GM18520 (cell line): ENCODE data around the gene PYGB.

Source experiments
- ATAC-seq: cut with Tn5 transposase; IDR thresholded peaks from one replicate; pipeline ENCODE4 v1.9.1; 2021; ENCODE audit not compliant: unreplicated experiment

PYGB gene

DNA sequence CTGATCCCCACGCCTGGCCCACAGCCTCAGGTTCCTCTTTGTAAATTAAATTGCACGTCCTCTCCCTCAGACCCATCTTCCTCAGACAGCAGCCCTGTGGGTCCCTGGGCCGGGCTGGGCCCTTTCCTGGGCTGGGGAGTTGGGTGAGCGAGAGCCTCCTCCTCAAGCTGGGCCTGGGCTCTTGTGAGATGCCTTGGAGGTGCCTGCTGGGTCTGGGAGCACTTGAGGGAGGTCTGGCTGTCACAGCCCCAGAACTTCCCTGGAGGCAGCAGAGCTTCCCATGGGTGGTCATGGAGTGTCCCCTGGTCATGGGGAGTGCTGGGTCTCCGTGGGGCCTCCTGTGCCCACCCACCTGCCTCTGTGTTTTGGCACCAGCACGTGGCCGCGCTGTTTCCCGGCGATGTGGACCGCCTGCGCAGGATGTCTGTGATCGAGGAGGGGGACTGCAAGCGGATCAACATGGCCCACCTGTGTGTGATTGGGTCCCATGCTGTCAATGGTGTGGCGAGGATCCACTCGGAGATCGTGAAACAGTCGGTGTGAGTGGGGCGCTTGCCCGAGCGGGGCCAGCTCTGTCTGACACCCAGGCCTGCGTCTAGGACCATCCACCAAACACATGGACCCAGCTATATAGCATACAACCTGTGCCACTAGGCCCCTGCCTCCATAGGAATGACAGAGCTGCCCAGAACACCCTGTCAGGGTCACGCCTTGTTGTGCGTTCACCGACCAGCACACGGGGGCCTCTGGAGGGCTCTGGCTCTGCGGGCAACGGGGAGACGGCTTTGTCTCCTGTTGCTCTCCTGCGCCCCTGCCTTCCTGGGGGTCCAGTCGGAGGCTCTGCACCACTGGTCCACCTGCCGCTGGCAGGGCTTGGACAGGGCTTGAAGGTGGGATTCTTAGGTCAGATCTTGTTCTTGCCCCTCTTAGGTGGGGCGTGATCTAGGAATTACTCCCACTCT is 33.0 kb downstream of the PYGB start:
- ATAC-seq, result no peak

DNA sequence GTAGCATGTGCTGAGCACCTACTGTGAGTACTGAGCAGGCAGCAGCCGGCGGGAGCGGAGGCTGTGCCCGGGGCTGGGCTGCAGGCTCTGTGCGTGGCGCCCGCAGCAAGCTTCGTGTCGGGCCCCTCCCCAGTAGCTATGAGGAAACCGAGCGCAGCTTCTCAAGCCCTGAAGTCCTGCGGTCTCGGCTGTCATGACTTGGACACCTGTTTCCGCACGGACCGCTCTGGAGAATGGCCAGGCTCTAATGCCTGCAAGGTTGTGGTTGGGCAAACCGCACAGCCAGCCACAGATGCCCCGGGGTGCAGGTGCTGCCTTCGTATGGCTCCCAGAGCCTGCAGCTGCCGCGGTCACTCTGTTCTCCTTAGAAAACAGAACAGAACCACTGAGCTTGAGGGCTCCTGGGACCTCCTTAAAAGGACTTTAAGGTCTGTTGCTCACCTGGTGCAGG is 33.7 kb downstream of the PYGB start:
- ATAC-seq, result no peak

DNA sequence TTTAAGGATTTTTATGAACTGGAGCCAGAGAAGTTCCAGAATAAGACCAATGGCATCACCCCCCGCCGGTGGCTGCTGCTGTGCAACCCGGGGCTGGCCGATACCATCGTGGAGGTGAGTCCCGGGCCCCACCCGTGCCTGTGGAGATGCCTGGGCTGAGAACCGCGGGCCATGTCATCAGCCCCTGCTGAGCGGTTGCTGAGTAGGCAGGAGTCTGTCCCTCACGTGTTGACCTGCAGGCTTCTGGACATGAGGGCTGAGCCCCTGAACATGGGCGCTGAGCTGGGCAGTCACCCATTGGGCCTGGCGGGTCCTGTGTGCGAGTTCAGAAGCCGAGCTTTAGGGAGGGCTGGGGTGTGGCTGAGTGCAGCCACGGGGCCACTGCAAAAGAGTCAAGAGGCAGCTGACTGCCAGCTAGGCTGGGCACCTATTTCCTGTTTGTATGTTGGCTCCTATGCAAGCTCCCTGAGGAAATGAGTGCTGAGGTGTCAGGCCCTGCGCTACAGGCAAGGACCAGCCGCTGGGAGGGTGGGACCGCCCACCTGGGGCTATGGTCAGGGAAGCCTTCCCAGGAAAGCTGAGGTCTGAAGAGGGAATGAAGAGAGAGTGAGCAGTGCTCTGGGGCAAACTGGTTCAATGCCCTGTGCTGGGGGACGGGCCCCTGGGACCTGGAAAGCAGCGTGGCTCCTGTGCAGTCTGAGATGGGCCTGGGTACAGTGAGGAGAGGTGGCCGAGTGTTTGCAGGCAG is 34.3 kb downstream of the PYGB start:
- no peak for ATAC-seq

DNA sequence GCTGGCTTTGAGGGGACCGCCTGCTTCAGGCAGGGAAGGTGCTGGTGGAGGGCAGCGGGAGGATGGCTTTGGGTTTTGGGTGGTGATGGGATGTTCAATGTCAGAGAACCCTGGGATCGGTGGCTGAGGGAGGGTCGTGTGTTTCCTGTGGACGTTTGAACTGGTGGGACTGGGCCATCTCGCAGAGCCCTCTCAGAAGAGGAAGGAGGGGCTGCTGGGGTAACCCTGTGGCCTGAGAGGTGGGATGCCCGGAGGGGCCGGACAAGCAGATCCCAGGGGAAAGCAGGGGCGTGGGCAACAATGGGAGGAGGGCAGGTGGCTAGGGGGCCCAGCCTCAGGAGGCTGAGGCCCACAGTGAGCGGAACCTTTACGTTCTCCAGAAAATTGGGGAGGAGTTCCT is 34.9 kb downstream of the PYGB start:
- ATAC-seq, result no peak

DNA sequence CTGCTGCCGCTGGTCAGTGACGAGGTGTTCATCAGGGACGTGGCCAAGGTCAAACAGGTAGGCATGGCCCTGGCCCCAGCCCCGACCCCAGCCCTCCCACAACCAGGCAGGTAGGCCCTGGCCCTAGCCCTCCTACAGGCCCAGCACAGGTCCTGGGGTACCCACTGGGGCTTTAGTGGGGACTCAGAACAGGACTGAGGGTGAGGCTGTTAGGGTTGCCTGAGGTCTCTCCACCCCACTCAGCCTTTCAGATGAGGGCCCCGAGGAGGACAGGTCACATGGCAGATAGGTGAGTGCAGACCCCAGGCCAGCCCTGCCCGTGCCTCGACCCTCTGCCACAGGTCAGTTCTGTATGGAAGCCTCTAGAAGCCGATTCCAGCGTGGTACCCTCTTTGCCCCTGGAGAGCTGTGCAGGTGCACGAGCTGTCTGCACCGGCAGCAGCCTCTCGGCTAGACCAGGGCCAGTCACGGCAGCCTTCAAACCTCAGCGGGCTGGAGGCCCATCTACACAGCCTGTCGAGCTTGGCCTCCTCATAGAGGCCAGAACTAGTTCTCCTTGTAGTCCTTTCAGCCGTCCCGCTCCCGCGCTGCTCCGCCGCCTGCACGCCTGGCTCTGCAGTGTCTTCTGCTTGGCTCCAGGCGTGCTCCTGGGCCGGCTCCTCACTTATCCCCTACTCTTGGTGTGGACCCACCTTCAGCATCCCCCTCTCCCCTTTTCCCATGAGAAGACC is 35.5 kb downstream of the PYGB start:
- ATAC-seq, result no peak

DNA sequence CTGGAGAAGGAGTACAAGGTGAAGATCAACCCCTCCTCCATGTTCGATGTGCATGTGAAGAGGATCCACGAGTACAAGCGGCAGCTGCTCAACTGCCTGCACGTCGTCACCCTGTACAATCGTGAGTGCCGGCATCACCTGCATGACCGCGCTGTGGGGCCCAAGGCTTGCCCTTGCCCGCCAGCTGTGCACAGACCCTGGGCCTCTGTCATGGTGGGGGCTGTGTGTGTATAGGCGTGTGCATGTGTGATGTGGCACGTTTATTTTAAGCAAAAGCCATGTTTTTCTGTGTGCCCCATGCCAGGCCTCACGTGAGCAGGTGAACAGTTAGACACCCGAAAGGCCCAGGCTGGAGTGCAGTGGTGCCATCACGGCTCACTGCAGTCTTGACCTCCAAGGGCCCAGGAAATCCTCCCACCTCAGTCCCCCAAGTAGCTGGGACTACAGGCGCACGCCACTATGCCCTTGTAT is 36.3 kb downstream of the PYGB start:
- ATAC-seq, result no peak

DNA sequence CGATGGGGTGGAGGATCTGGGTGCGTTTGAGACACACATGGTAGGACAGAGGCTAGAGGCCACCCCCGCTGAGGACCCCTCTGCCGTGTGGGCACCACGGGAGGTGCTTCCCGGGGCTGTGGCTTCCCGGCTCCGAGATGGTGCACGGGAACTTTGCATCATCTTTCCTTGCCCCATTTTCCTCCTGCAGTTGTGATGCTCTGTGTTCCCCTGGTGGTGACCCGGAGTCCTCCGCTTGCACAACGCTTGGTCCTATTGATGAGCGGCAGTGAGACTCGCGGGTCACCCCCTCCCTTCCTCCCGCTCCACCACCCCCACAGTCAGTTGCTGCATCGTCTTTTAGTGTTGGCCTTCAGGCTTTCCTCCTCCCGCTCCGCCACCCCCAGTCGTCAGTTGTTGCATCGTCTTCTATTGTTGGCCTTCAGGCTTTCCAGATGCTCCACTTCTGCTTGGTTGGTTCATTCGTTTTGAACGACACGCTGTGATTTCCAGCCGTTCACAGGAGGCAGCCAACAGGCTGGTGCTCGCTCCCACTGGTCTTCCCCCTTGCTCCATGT is 37.3 kb downstream of the PYGB start:
- ATAC-seq, result no peak

DNA sequence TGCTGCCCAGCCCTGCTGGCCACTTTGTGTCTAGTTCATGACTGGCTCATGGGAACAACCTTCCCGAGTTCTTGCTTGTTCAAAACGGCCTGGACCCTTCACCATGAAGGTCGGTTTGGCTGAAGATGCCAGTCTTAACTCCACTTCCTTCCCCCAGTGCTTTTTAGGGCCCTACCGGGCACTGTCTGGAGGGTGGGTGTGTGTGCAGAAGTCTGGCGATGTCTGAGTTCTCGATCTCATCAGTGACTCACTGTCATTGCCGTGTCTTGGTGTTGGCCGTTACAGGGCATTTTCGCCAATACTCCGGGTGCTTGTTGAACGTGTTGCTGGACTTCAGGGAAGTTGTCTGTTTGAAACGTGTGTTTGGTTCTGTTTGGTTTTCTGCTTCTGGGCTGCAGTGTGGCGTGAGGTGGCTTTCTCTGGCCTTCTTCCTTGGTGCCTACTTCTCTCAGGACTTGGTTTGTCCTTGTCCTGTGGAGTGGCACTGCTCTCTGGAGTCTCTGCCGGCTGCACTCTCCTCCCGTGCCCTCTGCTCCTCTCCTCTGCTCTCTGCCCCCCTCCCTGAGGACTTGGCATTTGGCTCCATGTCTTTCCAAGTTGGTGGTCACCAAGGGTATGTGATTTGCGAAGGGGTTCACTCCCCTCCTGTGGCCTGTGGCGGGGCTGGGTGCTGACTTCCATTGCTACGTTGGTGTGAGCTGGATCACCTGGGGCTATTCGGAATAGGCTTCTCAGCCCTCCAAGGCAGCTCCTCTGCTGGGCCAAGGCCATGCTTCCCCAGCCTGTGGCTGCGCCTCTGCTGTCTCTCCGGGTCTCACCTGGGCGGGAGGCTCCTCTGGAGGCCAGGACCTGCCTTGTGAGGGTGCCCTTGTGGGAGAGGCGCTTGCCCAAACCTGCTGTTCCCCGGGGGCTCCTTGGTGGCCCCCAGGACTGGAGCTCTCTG is 38.2 kb downstream of the PYGB start:
- no peak for ATAC-seq

DNA sequence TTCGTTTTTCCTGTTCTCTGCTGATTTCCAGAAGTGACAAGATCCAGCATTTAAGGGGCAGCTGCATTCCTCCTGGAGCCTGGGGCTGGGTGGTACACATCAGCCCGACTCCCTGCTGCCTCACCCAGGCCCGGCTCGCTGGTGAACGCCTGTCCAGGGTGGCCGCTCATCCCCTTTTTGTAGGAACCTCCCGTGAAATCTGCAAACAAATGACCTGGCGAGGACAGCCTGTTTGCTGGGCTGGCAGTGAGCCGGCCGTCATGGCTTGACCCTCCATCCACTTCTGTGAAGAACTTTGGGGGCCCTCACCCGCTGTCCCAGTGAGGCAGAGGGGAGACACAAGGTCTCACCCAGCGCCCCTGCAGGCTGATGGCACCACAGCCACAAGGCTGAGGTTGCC is 39.0 kb downstream of the PYGB start:
- ATAC-seq, result no peak

DNA sequence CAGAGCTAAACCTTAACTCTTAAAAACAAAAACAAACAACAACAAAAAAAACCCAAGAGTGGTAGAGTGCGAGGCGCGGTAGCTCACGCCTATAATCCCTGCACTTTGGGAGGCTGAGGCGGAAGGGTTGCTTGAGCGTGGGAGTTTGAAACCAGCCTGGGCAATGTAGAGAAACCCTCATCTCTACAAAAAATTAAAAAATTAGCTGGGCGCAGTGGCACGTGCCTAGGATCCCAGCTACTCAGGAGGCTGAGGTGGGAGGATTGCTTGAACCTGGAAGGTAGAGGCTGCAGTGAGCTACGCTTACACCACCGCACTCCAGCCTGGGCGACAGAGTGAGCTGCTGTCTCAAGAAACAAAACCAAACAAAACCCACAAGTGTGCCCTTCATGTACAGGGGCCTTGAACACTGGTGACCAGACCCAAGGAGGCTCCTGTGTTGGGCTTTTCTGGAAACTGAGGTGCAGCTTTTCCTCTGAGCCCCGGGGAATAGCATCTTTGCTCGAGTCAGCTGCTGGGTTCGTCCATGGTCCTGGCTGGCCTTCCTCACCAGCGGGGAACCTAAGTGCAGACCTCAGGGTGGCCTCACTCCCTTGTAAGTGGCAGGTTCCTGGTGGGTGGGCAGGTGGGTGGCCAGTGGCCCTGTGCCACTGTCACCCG is 39.9 kb downstream of the PYGB start:
- ATAC-seq, result no peak

DNA sequence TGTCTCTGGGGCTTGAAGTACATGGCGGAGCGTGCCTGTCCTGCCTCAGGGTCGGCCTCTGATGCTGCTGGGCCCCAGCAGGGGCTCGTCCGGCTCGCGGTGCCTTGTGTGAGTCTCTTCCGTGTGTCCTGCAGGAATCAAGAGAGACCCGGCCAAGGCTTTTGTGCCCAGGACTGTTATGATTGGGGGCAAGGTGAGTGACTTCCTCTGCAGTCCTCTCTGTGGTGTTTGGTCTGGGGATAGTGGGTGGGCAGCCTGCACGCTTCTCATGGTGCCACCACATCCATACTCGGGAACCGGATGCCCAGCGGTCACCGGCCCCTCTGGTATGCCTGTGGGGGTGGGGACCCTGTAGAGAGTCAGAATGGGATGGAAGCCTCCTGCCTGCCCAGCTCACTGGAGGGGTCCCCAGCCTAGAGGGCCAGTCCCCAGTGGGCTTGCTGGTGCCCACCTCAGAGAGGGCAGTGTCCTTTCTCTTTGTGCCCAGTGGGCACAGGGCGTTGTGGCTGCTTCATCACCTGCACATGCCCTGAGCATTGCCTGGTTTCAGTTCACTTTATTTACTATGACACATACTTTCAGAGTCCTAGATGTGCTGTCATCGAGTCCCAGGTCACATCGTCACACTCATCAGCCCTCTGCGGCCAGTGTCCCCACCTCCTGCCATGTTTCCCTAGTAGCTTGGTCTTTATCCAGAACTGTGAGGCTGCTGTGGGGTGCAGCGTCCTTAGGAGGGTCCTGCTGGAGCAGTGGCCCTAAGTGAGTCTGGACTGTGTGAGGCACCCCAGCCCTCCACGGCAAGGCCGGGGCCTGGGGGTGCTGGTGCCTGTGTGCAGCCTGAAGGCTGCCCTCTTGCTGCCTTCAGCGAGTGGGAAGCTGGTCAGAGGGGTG is 40.7 kb downstream of the PYGB start:
- ATAC-seq, result peak; percentile 93

DNA sequence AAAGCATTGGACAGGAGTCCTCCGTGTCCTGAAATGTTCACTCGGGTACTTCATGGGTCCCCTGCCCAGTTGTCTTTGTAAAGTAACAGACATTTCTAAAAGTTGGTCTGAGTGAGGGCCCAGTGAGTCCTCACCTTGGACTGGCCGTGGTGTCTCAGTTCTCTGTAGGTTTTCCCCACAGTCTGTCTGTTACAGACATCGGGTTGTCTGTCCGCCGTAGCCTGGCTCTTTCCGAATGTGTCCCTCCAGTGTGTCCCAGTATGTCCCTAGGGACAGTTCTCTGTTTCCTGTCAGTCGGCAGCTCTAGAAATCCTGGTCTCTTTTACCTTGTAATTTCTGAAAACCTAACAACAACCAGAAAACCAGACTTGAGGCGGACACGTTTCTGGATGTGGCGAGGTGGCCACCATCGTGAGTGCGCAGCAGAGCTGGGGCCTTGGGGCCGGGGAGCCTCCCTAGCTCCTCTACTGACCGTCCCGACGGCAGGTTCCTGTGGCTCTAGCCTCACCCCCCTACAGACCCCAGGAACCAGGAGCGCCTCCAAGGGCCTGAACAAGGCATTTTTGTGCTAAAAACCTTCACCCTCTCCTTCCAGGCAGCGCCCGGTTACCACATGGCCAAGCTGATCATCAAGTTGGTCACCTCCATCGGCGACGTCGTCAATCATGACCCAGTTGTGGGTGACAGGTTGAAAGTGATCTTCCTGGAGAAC is 42.2 kb downstream of the PYGB start:
- ATAC-seq, result no peak

DNA sequence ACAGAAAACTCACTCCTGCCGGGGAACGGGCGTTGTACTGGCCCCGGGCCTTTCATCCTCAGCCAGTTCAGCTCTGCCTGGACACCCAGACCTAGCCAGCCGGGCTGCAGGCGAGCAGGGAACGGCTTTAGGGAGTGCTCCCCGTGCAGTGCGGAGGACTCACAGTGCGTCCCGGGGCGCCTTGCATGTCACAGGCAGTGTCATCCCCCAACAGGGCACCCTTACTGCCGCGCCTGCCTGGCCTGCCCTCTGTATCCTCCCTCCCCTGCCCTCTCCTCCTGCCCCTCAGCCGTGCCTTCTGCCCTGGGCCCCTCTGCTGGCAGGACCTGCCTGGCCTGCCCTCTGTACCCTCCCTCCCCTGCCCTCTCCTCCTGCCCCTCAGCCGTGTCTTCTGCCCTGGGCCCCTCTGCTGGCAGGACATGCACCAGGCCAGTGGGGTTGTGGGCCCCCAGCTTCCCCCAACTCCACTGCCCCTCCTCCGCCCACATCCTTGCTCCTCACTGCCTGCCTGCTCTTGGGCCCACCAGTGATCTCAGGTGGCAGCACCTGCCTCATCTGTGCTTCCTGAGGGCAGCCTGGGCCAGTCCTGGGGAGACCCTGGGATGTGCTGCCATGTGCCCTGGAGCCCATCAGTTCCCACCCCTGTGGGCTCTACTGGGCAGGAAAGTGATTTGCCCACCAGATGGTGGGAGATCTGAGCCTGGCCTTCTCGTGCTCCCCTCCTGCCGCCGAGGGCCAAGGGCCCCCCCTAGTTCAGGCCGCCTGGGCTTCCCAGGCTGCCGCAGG is 43.0 kb downstream of the PYGB start:
- ATAC-seq, result no peak

DNA sequence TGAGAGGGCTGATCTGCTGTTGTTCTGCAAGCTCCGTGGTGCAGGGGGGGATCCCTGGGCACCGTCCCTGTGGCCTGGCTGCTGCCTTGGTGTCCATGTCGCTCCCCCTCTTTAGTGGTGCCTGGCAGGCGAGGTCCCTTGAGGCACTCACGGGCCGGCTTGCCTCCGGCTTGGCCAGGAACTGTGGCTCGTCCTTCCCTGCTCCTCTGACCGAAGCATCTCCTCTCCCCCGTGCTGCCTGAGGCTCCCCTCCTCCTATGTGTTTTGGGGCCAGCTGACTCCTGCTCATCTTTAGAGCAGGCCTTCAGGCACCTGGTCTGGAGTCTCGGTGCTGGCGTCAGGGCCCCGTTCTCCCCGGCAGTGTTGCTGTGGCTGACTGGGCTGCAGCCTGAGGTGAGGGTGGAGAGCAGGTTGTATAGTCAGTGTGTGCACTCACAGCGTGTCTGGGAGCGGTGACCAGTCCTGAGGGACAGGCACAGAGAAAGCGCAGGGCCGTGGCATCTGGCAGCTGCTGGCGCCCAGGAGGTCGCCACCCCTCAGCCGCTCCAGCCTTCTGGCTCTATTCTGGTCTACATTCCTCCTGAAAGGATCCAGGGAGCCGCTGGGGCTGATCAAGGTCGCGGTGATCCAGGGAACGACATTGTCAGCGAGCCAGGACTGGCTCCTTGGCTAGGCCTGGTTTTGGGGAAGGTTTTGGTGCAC is 43.7 kb downstream of the PYGB start:
- ATAC-seq, result no peak

DNA sequence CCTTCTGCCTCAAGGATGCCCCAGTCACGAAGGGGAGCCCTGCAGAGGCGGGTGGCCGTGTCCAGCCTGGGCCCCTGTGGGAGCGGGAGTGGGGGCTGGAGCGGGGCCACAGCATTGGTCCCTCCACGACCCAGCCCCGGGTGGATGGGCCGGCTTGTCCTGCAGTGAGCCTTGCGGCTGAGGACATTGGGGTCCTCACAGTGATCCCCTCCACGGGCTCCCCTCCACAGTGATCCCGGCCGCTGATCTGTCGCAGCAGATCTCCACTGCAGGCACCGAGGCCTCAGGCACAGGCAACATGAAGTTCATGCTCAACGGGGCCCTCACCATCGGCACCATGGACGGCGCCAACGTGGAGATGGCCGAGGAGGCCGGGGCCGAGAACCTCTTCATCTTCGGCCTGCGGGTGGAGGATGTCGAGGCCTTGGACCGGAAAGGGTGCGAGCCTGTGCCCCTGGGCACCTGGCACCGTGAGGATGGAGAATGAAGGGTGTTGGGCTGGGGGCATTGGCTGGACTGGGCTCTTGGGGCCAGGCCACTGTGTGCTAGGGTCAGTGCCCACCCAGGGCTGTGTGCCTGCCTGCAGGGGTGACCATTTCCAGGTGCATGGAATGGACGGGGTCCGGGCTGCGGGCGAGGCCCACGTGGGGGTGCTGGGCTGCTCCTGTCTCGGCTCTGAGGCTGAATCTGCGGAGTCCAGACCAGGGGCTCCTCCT is 44.4 kb downstream of the PYGB start:
- no peak for ATAC-seq

DNA sequence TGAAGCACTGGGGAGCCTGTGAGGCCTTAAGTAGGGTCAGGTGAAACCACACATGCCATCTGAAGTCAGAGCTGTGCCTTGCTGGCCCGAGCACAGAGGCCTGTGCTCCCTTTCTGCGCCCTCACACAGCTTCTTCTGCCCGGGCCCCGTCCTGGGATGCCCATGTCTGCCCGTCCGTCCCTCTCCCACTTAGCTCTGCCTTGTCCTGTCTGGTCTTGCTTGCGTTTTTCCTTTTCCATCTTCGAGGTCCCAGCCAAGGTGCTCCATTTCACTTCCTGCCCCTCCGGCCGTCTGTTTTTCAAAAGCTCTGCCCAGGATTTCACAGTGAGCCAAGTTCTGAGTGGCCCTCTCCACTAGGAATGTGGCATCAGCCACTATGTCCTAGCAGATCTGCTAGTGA is 45.6 kb downstream of the PYGB start:
- ATAC-seq, result no peak
